Panc1 (cell line): ENCODE data around the gene SULT4A1.

ENCODE experiments used
- CTCF ChIP-seq: fragments of 450-650 bp; IDR thresholded peaks from 2 replicates; pipeline ENCODE4 v1.5.1; 2017; ENCODE audit warnings: mild to moderate bottlenecking
- POLR2AphosphoS5 ChIP-seq: IDR thresholded peaks from 2 replicates; pipeline ENCODE4 v1.6.1; 2012; ENCODE audit warnings: mild to moderate bottlenecking, low read depth, low read length, moderate library complexity

- no peak for TF ChIP-seq POLR2AphosphoS5
- no peak for TF ChIP-seq CTCF
These were observed 42.2 kb downstream of the SULT4A1 start for GRCh38 chr22:43819931-43820640.
